IMR-90 (cell line): Measurements from ENCODE around the gene CYFIP1. TPM values are rescaled to one million over a fixed set of nuclear protein-coding genes. Genes with fewer than 3 reads are reported as not detected.

Source experiments
- ATAC-seq: fragments of 200-7000 bp; cut with Tn5 transposase; 2 replicates; pipeline ENCODE4 v1.9.1; 2020; ENCODE audit warnings: low read depth, mild to moderate bottlenecking, moderate library complexity
- BruUV-seq: library from RNA; stranded (reverse); fragments of 400-500 nt; replicated peaks from 2 replicates; lab custom pipeline; 2021; lab: Mats Ljungman, UMichigan
- CTCF ChIA-PET: fragments of 300-600 bp; formaldehyde crosslinking; extraction: SDS; loops from one replicate; lab custom pipeline; 2021; ENCODE audit warnings: antibody characterized with exemption; lab: Yijun Ruan, JAX
- POLR2A ChIA-PET: fragments of 300-600 bp; sonication (Branson Sonifier 250); formaldehyde crosslinking; loops from one replicate; lab custom pipeline; 2022; ENCODE audit warnings: antibody characterized with exemption; ENCODE audit not compliant: unreplicated experiment; lab: Charles Lee
- DNase-seq: peaks from one replicate; pipeline ENCODE4 v3.0.0; 2013
- H2AFZ ChIP-seq: replicated peaks from 2 replicates; pipeline ENCODE3; 2013; ENCODE audit warnings: low read length, mild to moderate bottlenecking; ENCODE audit not compliant: poor library complexity
- H2AK5ac ChIP-seq: 2 replicates; pipeline ENCODE4 v1.6.1; 2013; ENCODE audit warnings: low read depth, low read length, inconsistent platforms
- H2AK9ac ChIP-seq: replicated peaks from 2 replicates; pipeline ENCODE3; 2013; ENCODE audit warnings: mild to moderate bottlenecking, low read depth, low read length, moderate library complexity; ENCODE audit not compliant: poor library complexity
- H2BK120ac ChIP-seq: 2 replicates; pipeline ENCODE4 v1.6.1; 2013; ENCODE audit warnings: low read depth, low read length, inconsistent platforms
- H2BK15ac ChIP-seq: 3 replicates; pipeline ENCODE4 v1.6.1; 2013; ENCODE audit warnings: low read depth, low read length, inconsistent platforms
- H2BK20ac ChIP-seq: 2 replicates; pipeline ENCODE4 v1.6.1; 2013; ENCODE audit warnings: low read depth, mild to moderate bottlenecking, inconsistent platforms, low read length, moderate library complexity
- H2BK5ac ChIP-seq: 2 replicates; pipeline ENCODE4 v1.6.1; 2013; ENCODE audit warnings: mild to moderate bottlenecking, low read depth, low read length, inconsistent platforms; ENCODE audit not compliant: poor library complexity, severe bottlenecking
- H3K14ac ChIP-seq: replicated peaks from 2 replicates; pipeline ENCODE4 v1.6.1; 2013; ENCODE audit warnings: low read depth, low read length, inconsistent platforms
- H3K18ac ChIP-seq: 2 replicates; pipeline ENCODE4 v1.6.1; 2013; ENCODE audit warnings: low read depth, low read length, control low read depth
- H3K23ac ChIP-seq: 2 replicates; pipeline ENCODE4 v1.6.1; 2013; ENCODE audit warnings: low read depth, low read length, inconsistent platforms
- H3K27ac ChIP-seq: 2 replicates; pipeline ENCODE4 v1.5.1; 2013; ENCODE audit warnings: mild to moderate bottlenecking, control low read depth, low read length; ENCODE audit not compliant: insufficient read depth
- H3K27me3 ChIP-seq: 2 replicates; pipeline ENCODE4 v1.6.1; 2013; ENCODE audit warnings: low read length; ENCODE audit not compliant: control insufficient read depth, insufficient read depth
- H3K36me3 ChIP-seq: 2 replicates; pipeline ENCODE4 v1.6.1; 2013; ENCODE audit warnings: low read length, mixed read lengths; ENCODE audit not compliant: control insufficient read depth, insufficient read depth
- H3K4ac ChIP-seq: 2 replicates; pipeline ENCODE4 v1.6.1; 2013; ENCODE audit warnings: low read depth, low read length, inconsistent platforms
- H3K4me1 ChIP-seq: 2 replicates; pipeline ENCODE4 v1.6.1; 2013; ENCODE audit warnings: low read length, mixed read lengths; ENCODE audit not compliant: control insufficient read depth, insufficient read depth
- H3K4me2 ChIP-seq: 2 replicates; pipeline ENCODE4 v1.6.1; 2013; ENCODE audit warnings: low read depth, mild to moderate bottlenecking, control low read depth, low read length, moderate library complexity
- H3K4me3 ChIP-seq: 2 replicates; pipeline ENCODE4 v1.5.1; 2013; ENCODE audit warnings: low read depth, mild to moderate bottlenecking, control low read depth, low read length, moderate library complexity; ENCODE audit not compliant: insufficient read depth
- H3K56ac ChIP-seq: 2 replicates; pipeline ENCODE4 v1.6.1; 2013; ENCODE audit warnings: low read length, inconsistent platforms; ENCODE audit not compliant: insufficient read depth; ENCODE audit errors: extremely low read depth
- H3K79me1 ChIP-seq, 2 experiments: 2 replicates each; pipeline ENCODE4 v1.6.1; 2013; ENCODE audit warnings: low read length in 2 of 2, inconsistent platforms in 1 of 2, low read depth in 1 of 2
- H3K9ac ChIP-seq: 2 replicates; pipeline ENCODE4 v1.6.1; 2013; ENCODE audit warnings: low read depth, low read length, control low read depth
- H3K9me1 ChIP-seq: 2 replicates; pipeline ENCODE4 v1.6.1; 2013; ENCODE audit warnings: low read length, inconsistent platforms; ENCODE audit not compliant: insufficient read depth
- H3K9me3 ChIP-seq: 2 replicates; pipeline ENCODE4 v1.6.1; 2013; ENCODE audit warnings: low read length; ENCODE audit not compliant: control insufficient read depth, insufficient read depth
- H4K20me1 ChIP-seq: 2 replicates; pipeline ENCODE4 v1.6.1; 2013; ENCODE audit warnings: low read length, inconsistent platforms; ENCODE audit not compliant: insufficient read depth
- H4K5ac ChIP-seq: 2 replicates; pipeline ENCODE4 v1.6.1; 2013; ENCODE audit warnings: mild to moderate bottlenecking, low read depth, low read length, control low read depth
- H4K8ac ChIP-seq, 2 experiments: 2 replicates each; pipeline ENCODE4 v1.6.1; 2013; ENCODE audit warnings: low read depth in 2 of 2, low read length in 2 of 2, control low read depth in 1 of 2, inconsistent platforms in 1 of 2
- H4K91ac ChIP-seq: 2 replicates; pipeline ENCODE4 v1.6.1; 2013; ENCODE audit warnings: low read depth, low read length, inconsistent platforms; ENCODE audit not compliant: insufficient read depth
- BHLHE40 ChIP-seq: fragments of 150-350 bp; IDR thresholded peaks from 2 replicates; pipeline ENCODE4 v1.6.1; 2016; ENCODE audit warnings: mild to moderate bottlenecking, low read depth, low read length
- CEBPB ChIP-seq: IDR thresholded peaks from 2 replicates; pipeline ENCODE4 v1.6.1; 2012; ENCODE audit warnings: low read depth, low read length, improper control_type of control experiment
- CTCF ChIP-seq: conservative IDR thresholded peaks from 2 replicates; pipeline ENCODE4 v1.5.1; 2012; ENCODE audit warnings: mild to moderate bottlenecking, low read depth, low read length, improper control_type of control experiment
- ELK1 ChIP-seq: fragments of 150-350 bp; IDR thresholded peaks from 2 replicates; pipeline ENCODE4 v1.6.1; 2016; ENCODE audit warnings: low read depth, mild to moderate bottlenecking, low read length, moderate library complexity, borderline replicate concordance
- MAFK ChIP-seq: IDR thresholded peaks from 2 replicates; pipeline ENCODE4 v1.6.1; 2012; ENCODE audit warnings: low read depth, low read length, improper control_type of control experiment
- MAZ ChIP-seq: IDR thresholded peaks from 2 replicates; pipeline ENCODE4 v1.6.1; 2012; ENCODE audit warnings: low read depth, mild to moderate bottlenecking, low read length, improper control_type of control experiment, moderate library complexity, borderline replicate concordance
- MXI1 ChIP-seq: IDR thresholded peaks from 2 replicates; pipeline ENCODE4 v1.6.1; 2012; ENCODE audit warnings: low read depth, mild to moderate bottlenecking, low read length, moderate library complexity, borderline replicate concordance
- POLR2A ChIP-seq: IDR thresholded peaks from 2 replicates; pipeline ENCODE4 v1.6.1; 2012; ENCODE audit warnings: mild to moderate bottlenecking, low read depth, low read length
- RAD21 ChIP-seq: IDR thresholded peaks from 2 replicates; pipeline ENCODE4 v1.6.1; 2012; ENCODE audit warnings: low read length, improper control_type of control experiment
- RFX5 ChIP-seq: IDR thresholded peaks from 2 replicates; pipeline ENCODE4 v1.8.0; 2012; ENCODE audit warnings: low read depth, mild to moderate bottlenecking, low read length, moderate library complexity
- SMC3 ChIP-seq: fragments of 150-350 bp; IDR thresholded peaks from 2 replicates; pipeline ENCODE4 v1.6.1; 2016; ENCODE audit warnings: low read depth, mild to moderate bottlenecking, antibody characterized with exemption, low read length, moderate library complexity
- WGBS, 2 experiments: methylation state at CpG; one replicate each; pipeline versions ENCODE4 v1.1.5 to v1.1.7; 2013; ENCODE audit warnings: missing lambda C conversion rate in 2 of 2; ENCODE audit not compliant: insufficient read length in 1 of 2; ENCODE audit errors: extremely low coverage in 2 of 2; 5-methylcytosine and 5-hydroxymethylcytosine counted together
- dilution Hi-C: fragments of 300-500 bp; cut with HindIII; formaldehyde crosslinking; loops from one replicate; pipeline ENCODE4 v1.14.3; 2018; ENCODE audit warnings: low sequenced_read_pairs; ENCODE audit not compliant: unreplicated experiment
- in situ Hi-C: fragments of 300-500 bp; cut with MboI; formaldehyde crosslinking; loops from 3 replicates; pipeline ENCODE4 v1.14.3; 2019; ENCODE audit warnings: low sequenced_read_pairs, inconsistent platforms, mixed read lengths
- intact Hi-C: fragments of 100-400 bp; cut with micrococcal nuclease; formaldehyde crosslinking; loops from 2 replicates; pipeline ENCODE4 v1.10.0; 2022
- polyA plus RNA-seq, 3 experiments: library from polyadenylated mRNA; depleted of rRNA; stranded (reverse); fragments of >200 nt; gene quantifications; 2 replicates each; pipeline ENCODE4 v1.2.3, GENCODE V29; 2012; ENCODE audit warnings: low replicate concordance in 1 of 3
- total RNA-seq: library from RNA; depleted of rRNA; stranded (reverse); fragments of >200 nt; gene quantifications from 2 replicates; pipeline ENCODE4 v1.2.3, GENCODE V29; 2012

CYFIP1 gene
- total and polyA plus RNA-seq, 2 of the 4 experiments (the other 2 are of a cell fraction) = 58.4 to 163 TPM

GRCh38 chr15:22960556-22960955 is 19.6 kb downstream of the CYFIP1 start:
- Histone ChIP-seq H2BK15ac (no peak overlapping the region), H4K5ac (no peak overlapping the region), H3K23ac (peak overlapping the region; percentile 24; the same call in 1 of the 2 replicates), H3K4me1 (peaks cover 21% of the 10 kb centered on the region), H4K20me1 (peaks cover 87% of the 10 kb centered on the region), H2AFZ (no peak overlapping the region), H3K9me1 (peaks cover 34% of the 10 kb centered on the region), H2BK5ac (no peak overlapping the region), H3K4me2 (no peak overlapping the region), H3K56ac (no peak overlapping the region), H4K8ac (no peak overlapping the region), H3K14ac (no peak overlapping the region), H3K9ac (no peak overlapping the region), H2BK120ac (no peak overlapping the region; the same call in 1 of the 2 replicates), H2BK20ac (no peak overlapping the region), H3K4ac (no peak overlapping the region), H3K9me3 (no peaks in the 10 kb centered on the region), H3K79me1 (peaks cover 9 to 88% of the 10 kb centered on the region in 2 experiments), H3K27ac (no peak overlapping the region), H3K36me3 (no peaks in the 10 kb centered on the region; the same call in 1 of the 2 replicates), H2AK5ac (peak overlapping the region; percentile 54; the same call in 1 of the 2 replicates), H3K4me3 (no peak overlapping the region), H3K18ac (no peak overlapping the region), H4K91ac (no peak overlapping the region), H3K27me3 (no peaks in the 10 kb centered on the region), H2AK9ac (no peak overlapping the region)
- intact Hi-C loops = no loop called here
- BruUV-seq = no TSS peak
- in situ Hi-C loops = no loop called here
- dilution Hi-C loops = no loop called here
- WGBS, 2 experiments = no CpG with 5 or more reads among the region's 8 CpGs
- ATAC-seq (no peak), DNase-seq (no peak)
- TF ChIP-seq SMC3 = no peak
- TF ChIP-seq MAZ = no peak
- TF ChIP-seq CEBPB = no peak
- no peak for TF ChIP-seq MXI1
- no peak for TF ChIP-seq POLR2A
- TF ChIP-seq CTCF = no peak
- TF ChIP-seq RFX5 = no peak
- TF ChIP-seq MAFK = no peak
- TF ChIP-seq RAD21 = no peak
- no peak for TF ChIP-seq BHLHE40
- TF ChIP-seq ELK1 = no peak
- CTCF ChIA-PET = no interaction called here
- POLR2A ChIA-PET = no interaction called here
